HG02870 (cell line): ENCODE results near the gene AKAP6.

ENCODE experiments used
- ATAC-seq: cut with Tn5 transposase; IDR thresholded peaks from one replicate; pipeline ENCODE4 v1.9.1; 2021; ENCODE audit warnings: mild to moderate bottlenecking, moderate library complexity; ENCODE audit not compliant: unreplicated experiment

AKAP6 gene

DNA sequence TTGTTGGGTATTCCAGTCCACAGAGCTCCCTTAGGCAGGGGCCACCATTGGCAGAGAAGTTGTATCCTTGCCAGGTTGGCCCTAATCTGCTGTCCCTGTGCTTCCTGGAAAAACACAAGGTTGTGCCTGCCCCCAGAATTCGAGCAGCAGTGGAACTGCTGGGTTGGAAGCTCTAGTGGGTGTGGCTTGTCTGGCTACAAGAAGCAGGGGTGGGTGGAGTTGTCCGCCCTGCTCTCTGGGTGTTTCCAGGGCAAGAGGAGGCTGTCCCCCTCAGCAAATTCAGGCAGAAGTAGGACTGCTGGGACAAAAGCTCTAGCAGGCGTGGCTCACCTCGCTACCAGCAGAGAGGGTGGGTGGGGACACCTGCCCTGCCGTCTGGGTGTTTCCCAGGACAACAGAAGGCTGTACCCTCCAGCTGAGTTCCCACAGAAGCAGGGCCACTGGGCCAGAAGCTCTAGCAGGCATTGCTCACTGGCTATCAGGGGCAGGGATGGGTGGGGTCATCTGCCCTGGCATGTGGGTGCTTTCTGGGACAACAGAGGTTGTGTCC is 536.8 kb downstream of the AKAP6 start:
- ATAC-seq: no peak

DNA sequence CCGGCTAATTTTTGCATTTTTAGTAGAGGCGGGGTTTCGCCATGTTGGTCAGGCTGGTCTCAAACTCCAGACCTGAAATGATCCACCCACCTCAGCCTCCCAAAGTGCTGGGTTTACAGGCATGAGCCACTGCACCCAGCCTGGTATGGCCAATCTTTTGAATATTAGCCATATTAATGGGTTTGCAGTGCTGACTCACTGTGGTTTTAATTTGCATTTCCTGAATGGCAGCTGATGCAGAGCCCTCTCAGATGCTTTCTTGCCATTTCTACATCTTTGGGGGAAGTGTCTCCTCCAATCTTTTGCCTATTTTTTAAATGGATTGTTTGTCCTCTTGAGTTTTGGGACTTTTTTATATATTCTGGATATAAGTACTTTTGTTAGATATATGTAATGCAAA is 554.1 kb downstream of the AKAP6 start:
- no peak for ATAC-seq
